Upper lobe of left lung (tissue), 4 donors: ENCODE data around the gene SYNE2.
"Not testable (repeated sequence)": the region's sequence is repeated elsewhere in the genome, so short reads cannot be mapped to it uniquely, and the experiment has no call there.

Experiments used
- CTCF ChIP-seq, 6 experiments: fragments of 450-650 bp in 4 of 6; fragments of 200-600 bp in 2 of 6; sonication (generic) in 2 of 6; IDR thresholded peaks; one replicate each; pipeline ENCODE4 v1.5.1; 2016 to 2019; ENCODE audit warnings: antibody characterized with exemption in 6 of 6
- POLR2A ChIP-seq, 4 donors: fragments of 450-650 bp; IDR thresholded peaks; one replicate each; pipeline ENCODE4 v1.5.1; 2016 to 2017; ENCODE audit warnings: antibody characterized with exemption in 4 of 4, mild to moderate bottlenecking in 2 of 4
- POLR2AphosphoS5 ChIP-seq, 2 donors: sonication (generic); formaldehyde crosslinking; IDR thresholded peaks; one replicate each; pipeline ENCODE4 v1.5.1; 2017; ENCODE audit warnings: antibody characterized with exemption in 2 of 2

- not testable (repeated sequence) for TF ChIP-seq POLR2AphosphoS5, POLR2A, CTCF (IDR thresholded peaks at IDR 0.05)
Measured at GRCh38 chr14:64118403-64118742, 265.6 kb downstream of the SYNE2 start.
